NCI-H128 (cell line): ENCODE measurements around the gene ZBTB1.
"Not testable (repeated sequence)": the region's sequence is repeated elsewhere in the genome, so short reads cannot be mapped to it uniquely, and the experiment has no call there.

Experiments used
- DNase-seq: peaks from one replicate; lab custom pipeline; 2025; ENCODE audit not compliant: unreplicated experiment; lab: John Stamatoyannopoulos, UW

Gene ZBTB1

DNA sequence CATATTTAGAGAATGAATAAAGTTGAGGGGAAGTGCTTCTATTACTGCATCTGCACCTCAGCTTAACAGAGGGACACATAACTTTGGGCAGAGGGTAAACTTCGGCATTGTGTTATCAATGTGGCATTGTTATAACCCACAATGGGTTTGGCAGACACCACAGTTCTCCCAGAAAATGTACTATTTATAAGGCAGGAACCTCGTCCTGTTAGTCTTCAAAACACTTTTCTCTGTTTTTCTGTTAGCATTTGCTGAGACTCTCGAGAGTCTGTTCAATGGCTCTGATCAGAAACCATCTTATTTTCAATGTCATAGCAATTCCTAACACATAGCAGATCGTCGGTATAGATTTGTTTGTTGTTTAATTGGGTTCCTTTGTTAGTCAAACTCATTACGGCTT, 59.1 kb downstream of the ZBTB1 start:
- DNase-seq, result no peak

DNA sequence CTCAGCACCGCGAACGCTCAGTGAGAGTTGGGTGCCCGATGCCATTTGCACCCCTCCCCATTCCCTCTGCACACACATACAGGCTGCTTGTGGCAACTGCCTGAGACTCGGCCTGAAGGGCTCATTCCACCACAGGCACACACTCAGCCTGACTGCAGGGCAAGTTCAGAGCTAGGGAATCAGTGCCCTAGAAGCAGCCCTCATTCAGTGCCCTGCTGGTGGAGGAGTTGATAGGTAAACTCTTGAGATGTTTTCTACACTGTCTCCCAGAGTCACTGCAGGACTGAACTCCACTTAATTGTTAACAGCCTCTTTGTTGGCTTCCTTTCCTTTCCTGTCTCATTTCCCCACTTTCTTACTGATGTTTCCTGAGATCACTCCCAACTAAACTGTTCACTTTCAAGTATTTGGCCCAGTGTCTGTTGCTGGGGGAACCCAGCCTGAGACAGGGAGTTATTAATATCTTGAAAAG, 62.1 kb downstream of the ZBTB1 start:
- DNase-seq, result no peak

DNA sequence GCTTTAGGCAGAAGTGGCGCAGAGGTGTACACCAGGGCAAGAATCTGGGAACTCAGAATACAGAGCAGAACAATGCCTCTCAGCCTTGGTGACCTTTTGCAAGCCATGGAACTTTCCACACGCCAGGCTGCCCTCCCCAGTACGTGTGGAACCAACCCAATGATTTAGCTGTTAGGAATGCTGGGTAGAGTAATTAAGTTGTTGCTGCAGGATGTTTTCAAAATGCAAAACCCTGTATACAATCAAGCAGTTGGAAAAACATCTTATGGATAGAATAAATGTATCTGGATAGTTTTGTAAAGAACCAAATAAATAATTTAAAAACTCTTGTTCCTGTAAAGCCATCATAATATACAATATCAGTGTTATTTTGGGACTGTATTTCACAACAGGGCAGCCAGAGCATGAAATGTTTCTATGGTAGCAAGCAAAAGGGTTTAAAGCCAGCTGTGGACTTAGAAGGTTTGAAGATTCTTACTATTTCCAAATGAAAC, 64.6 kb downstream of the ZBTB1 start:
- DNase-seq, result no peak

DNA sequence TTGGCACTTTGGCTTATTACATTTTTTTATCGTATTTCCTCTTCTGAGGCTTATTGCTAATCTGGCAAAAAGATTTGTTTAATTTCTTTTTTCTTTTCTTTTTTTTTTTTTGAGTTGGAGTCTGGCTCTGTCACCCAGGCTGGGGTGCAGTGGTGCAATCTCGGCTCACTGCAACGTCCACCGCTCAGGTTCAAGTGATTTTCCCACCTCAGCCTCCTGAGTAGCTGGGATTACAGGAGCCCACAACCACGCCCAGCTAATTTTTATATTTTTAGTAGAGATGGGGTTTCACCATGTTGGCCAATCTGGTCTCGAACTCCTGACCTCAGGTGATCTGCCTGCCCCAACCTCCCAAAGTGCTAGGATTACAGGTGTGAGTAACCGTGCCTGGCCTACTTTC, 65.1 kb downstream of the ZBTB1 start:
- not testable (repeated sequence) for DNase-seq

DNA sequence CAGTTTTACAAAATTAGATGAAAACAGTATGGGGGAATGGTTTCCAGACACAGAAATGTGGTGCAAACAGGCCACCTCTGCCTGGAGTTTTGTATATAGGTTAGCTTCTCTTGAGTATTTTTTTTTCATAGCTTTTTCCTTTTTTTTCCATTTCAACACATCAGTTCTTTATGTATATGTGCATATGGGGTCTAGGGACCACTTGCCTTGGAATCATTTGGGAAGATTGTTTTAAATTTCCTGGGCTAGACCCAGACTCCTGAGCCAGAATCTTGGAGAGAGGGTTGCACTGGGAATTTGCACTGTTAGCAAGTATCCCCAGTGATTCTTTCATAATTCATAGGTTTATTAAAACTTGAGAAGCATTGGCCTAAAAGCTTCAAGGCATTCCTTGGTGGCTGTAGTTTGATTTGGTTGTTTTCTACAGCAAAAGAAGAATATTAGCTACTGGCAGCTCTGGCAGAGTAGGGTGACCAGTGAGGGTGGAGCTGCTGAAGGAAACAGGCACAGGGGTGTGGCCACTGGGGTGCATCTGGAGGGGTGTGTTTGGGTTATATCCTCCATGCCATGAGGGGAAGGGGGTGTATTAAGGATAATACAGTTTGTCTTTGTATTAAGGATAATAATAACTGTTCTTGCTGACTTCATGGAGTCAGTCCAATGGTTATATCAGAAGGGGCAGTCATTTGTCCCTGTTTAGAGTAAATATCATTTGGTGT, 68.0 kb downstream of the ZBTB1 start:
- no peak for DNase-seq

DNA sequence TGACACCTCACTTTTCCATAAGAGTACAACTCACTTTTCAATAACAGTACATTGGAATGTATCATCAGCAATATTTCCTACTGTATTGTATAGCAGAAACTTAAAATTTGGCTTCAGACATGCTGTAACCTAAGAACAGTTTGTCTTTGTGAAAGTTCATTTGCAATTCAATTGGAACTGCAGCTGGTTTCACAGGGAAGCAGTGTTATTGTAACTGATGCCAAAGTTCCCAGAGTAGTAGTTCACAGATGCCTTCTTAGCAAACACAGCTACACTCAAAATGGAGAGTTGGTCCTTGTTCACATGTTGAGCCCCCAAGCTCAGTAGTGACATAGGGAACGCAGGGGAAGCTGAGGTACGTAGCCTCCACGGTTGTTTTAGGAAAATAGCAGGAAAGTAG, 68.5 kb downstream of the ZBTB1 start:
- DNase-seq, result no peak
